A549 treated with DMSO at 1 μM for 4 hours (cell line): ENCODE measurements around the gene LLGL2. TPM values are rescaled to one million over a fixed set of nuclear protein-coding genes. Genes with fewer than 3 reads are reported as not detected.

Experiments used
- total RNA-seq: library from RNA; stranded (reverse); fragments of 200-300 nt; extraction: Qiagen RNA extraction; gene quantifications from 5 replicates; pipeline ENCODE4 v1.2.3, GENCODE V29; 2022; ENCODE audit warnings: low read depth

LLGL2 gene
- 21.4 to 28.2 TPM (median 25.4 TPM) in 5 replicates for total RNA-seq

GRCh38 chr17:75524970-75525805 lies at the start of gene LLGL2:
Gene LLGL2, plus strand, starts transcription at chr17:75525697. Its CDS starts 17,730 bp downstream, at chr17:75543427.

DNA sequence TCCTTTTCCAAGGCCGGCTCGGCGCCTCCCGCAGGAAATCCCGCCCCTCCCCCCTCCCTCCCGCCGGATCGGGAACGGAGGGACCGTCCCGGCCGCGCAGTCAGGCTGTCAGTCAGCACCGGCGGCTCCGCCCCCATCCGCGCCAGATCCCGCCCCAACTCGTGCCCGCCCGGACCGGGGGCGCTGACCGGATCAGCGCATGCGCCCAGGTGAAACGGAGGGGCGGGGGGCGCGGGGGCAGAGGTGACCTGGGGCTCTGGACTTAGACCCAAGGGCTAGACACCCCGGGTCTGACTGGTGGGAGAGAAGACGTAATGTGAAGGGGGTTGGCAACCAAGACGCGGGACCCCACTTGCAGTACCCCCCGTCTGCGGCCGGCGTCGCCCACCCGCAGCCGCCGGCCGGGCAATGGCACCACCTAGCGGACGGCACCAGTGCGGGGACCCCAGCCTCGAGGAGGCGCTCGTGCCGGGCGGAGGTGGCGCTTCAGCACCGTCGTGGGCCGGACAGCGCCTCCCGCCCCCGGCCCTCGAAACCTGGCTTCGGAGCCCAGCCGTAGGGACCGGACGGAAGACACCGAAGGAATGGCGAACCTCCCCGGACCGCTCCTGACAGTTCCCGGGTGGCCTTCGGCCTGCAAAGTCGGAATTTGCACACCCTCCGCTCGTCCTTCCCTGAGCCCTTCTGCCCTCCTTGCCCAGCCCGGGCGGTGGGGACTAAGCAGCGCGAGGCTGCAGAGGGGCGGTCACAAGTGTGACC lies 9.8 kb upstream of the LLGL2 start, which contains the start of gene CASKIN2:
Gene CASKIN2 (minus strand): TSS at position 42 of the 759 bp plus-strand sequence. CDS start 1,733 bp downstream, outside the sequence.

DNA sequence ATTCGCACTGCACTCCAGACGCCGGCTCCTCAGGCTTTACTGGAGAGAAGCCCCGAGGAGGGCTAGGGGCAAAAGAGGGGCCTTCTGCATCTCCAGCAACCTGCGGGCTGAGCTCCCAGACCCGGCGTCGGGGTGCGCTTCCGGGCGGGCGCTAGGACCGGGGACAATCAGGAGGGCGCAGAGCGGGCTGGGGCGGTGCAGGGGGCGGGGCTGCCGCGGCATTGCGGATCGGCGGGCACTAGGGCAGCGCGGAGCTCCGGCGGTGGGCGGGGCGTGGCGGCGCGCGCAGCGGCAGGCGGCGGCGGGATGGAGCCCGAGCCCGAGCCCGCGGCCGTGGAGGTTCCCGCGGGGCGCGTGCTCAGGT lies 9.3 kb upstream of the LLGL2 start, which contains the start of gene TSEN54:
Gene TSEN54 (plus strand): TSS at position 274 of the 364 bp plus-strand sequence. CDS start 33 bp downstream, at position 307.

GRCh38 chr17:75587675-75588595 lies 62.4 kb downstream of the LLGL2 start, which contains the start of gene MYO15B:
Gene MYO15B, plus strand, starts transcription at chr17:75587800. Its CDS starts 258 bp downstream, at chr17:75588058.

Other genes with a start within 250 kb of the LLGL2 start
- 20.0 to 23.1 TPM (median 22.8 TPM) in 5 replicates for gene SLC25A19, start 236.3 kb upstream of the LLGL2 start, total RNA-seq
- 87.7 to 118 TPM (median 107 TPM) in 5 replicates for gene GRB2, start 120.0 kb upstream of the LLGL2 start, total RNA-seq
- 41.1 to 55.0 TPM (median 45.5 TPM) in 5 replicates for gene TMEM94, start 69.1 kb upstream of the LLGL2 start, total RNA-seq
- 8.2 to 12.4 TPM (median 11.1 TPM) in 5 replicates for gene CASKIN2, start 10.2 kb upstream of the LLGL2 start, total RNA-seq
- 26.6 to 51.1 TPM (median 43.3 TPM) in 5 replicates for gene TSEN54, start 9.2 kb upstream of the LLGL2 start, total RNA-seq
- 45.2 to 59.3 TPM (median 52.1 TPM) in 5 replicates for gene MYO15B, start 62.1 kb downstream of the LLGL2 start, total RNA-seq
- gene SMIM5, start 107.7 kb downstream of the LLGL2 start, total RNA-seq: 0.55 to 0.83 TPM (median 0.64 TPM) in 5 replicates
- gene RECQL5, start 141.5 kb downstream of the LLGL2 start, total RNA-seq: 18.7 to 27.1 TPM (median 26.1 TPM) in 5 replicates
- gene SAP30BP, start 141.6 kb downstream of the LLGL2 start, total RNA-seq: 97.6 to 105 TPM (median 103 TPM) in 5 replicates
- 44.5 to 54.7 TPM (median 48.0 TPM) in 5 replicates for gene ITGB4, start 195.8 kb downstream of the LLGL2 start, total RNA-seq
- 51.8 to 72.3 TPM (median 62.1 TPM) in 5 replicates for gene GALK1, start 239.5 kb downstream of the LLGL2 start, total RNA-seq